Measurements from ENCODE around the gene SLC12A7.

- no peak for TF ChIP-seq CTCF (tag by site-specific recombination; IDR thresholded peaks at IDR 0.05)
- no peak for TF ChIP-seq ZNF701 (tag by site-specific recombination; IDR thresholded peaks at IDR 0.05)
- TF ChIP-seq ZNF112 (tag by site-specific recombination; IDR thresholded peaks at IDR 0.05): no peak
- no peak for TF ChIP-seq ZNF148 (tag by site-specific recombination; IDR thresholded peaks at IDR 0.05; ENCODE audit: borderline replicate concordance)
- no peak for TF ChIP-seq ZNF626 (tag by site-specific recombination; IDR thresholded peaks at IDR 0.05)
- no peak for TF ChIP-seq ZNF501 (tag by site-specific recombination; IDR thresholded peaks at IDR 0.05)
- no peak for TF ChIP-seq REST (tag by site-specific recombination; IDR thresholded peaks at IDR 0.05)
- no peak for TF ChIP-seq TCF7L2 (IDR thresholded peaks at IDR 0.05; ENCODE audit: borderline replicate concordance, low read depth, low read length)
- TF ChIP-seq ZNF174 (tag by site-specific recombination; IDR thresholded peaks at IDR 0.05): no peak
Measured at GRCh38 chr5:1115123-1115815, 3.4 kb upstream of the SLC12A7 start.
